H1 (cell line): Measurements from ENCODE around the gene DCHS1. TPM values are rescaled to one million over a fixed set of nuclear protein-coding genes. Genes with fewer than 3 reads are reported as not detected.

Experiments
- EZH2 ChIP-seq: fragments of 200-600 bp; sonication (generic); IDR thresholded peaks from 2 replicates; pipeline ENCODE4 v1.7.1; 2012; ENCODE audit warnings: low read depth, mild to moderate bottlenecking, moderate library complexity, low read length, inconsistent platforms; ENCODE audit not compliant: severe bottlenecking
- KDM5A ChIP-seq: fragments of 200-600 bp; IDR thresholded peaks from 2 replicates; pipeline ENCODE4 v1.7.1; 2012; ENCODE audit warnings: mild to moderate bottlenecking, low read length, inconsistent platforms, mixed read lengths
- RAD21 ChIP-seq, 2 experiments: IDR thresholded peaks in 1 of 2; conservative IDR thresholded peaks in 1 of 2; 2 replicates each; pipeline ENCODE4 v1.6.1; 2011; ENCODE audit warnings: low read depth in 2 of 2, low read length in 2 of 2, improper control_type of control experiment in 1 of 2, inconsistent platforms in 1 of 2, mild to moderate bottlenecking in 1 of 2, moderate library complexity in 1 of 2
- SIX5 ChIP-seq: IDR thresholded peaks from 2 replicates; pipeline ENCODE4 v1.6.1; 2011; ENCODE audit warnings: mild to moderate bottlenecking, low read depth, low read length
- SP1 ChIP-seq: IDR thresholded peaks from 2 replicates; pipeline ENCODE4 v1.6.1; 2011; ENCODE audit warnings: low read depth, low read length
- SUZ12 ChIP-seq: fragments of 200-600 bp; sonication (generic); IDR thresholded peaks from 2 replicates; pipeline ENCODE4 v1.6.1; 2012; ENCODE audit warnings: mild to moderate bottlenecking, inconsistent platforms, low read length, moderate library complexity, mixed read lengths
- TCF12 ChIP-seq: IDR thresholded peaks from 2 replicates; pipeline ENCODE4 v1.6.1; 2011; ENCODE audit warnings: low read depth, mild to moderate bottlenecking, low read length
- polyA plus RNA-seq, 7 experiments: library from polyadenylated mRNA; depleted of rRNA in 3 of 7; stranded (reverse) in 5 of 7; unstranded in 2 of 7; fragments of >200 nt in 5 of 7; fragments of 200-250 nt in 2 of 7; gene quantifications; 1 replicate in 5 of 7; 2 replicates in 1 of 7; 4 replicates in 1 of 7; pipeline versions ENCODE4 v1.2.1 to v1.2.3, GENCODE V29; 2011 to 2013; ENCODE audit warnings: missing spikeins in 2 of 7, mixed read lengths in 2 of 7
- total RNA-seq: library from RNA; stranded (reverse); fragmentation: NEBNext Ultra II Directional; extraction: Animal tissue kit (Norgen Biotek cat#: 25700); gene quantifications from 2 replicates; pipeline ENCODE4 v1.2.1, GENCODE V29; 2021

The DCHS1 gene
- total and polyA plus RNA-seq, 2 of the 8 experiments (the other 6 are each of a cell fraction or from before 2014, with no cell fraction given), result 8.2 to 10.5 TPM

GRCh38 chr11:6599449-6599848, 56.2 kb downstream of the DCHS1 start (continued):
- TF ChIP-seq SUZ12 (no peak), TCF12 (no peak), SP1 (no peak), RAD21 (IDR thresholded peaks at IDR 0.05 in 1 of 2, conservative IDR thresholded peaks at IDR 0.05 in 1 of 2; ENCODE audit: low read depth in 2 of 2, low read length in 2 of 2) (no peak), KDM5A (no peak), SIX5 (no peak), EZH2 (no peak)
